Measurements from ENCODE around the gene SOX15. TPM values are rescaled to one million over a fixed set of nuclear protein-coding genes. Genes with fewer than 3 reads are reported as not detected.

SOX15 gene
- total and polyA plus RNA-seq, 2 of the 13 experiments (the other 11 are each of a cell fraction or from before 2014, with no cell fraction given), result 0.07 to 0.18 TPM

DNA sequence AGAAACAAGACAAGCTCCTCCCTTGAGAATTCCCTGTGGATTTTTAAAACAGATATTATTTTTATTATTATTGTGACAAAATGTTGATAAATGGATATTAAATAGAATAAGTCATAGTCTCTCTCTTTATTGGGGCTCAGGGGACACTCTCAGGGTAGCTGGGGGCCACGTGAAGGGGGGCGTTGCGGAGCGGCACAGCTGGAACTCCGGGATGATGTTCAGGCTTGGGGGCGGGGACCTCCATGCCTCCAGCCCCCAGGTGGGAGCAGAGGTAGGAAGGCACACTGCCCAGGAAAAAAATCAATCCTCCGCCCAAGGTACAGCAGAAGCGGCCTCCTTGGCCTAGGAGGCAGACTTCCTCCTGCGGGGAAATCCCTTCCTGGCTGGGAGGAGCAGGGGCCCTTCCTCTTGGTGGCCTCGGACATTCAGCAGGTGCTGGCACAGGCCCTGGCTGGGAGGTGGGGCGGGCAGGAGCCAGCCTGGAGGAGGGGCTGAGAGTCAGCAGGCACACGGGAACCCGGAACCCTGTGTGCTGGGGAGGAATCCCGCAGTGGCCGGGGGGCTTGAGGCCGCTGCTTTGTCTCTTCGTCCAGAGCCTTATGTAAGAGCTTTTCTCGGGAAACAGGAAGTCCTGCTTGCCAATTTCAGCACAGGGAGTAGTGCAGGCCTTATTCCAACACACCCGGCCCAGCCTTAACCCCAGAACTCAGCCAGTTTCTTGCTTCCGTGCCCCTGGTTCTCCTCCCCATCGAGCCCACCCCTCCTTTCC, 31.9 kb downstream of the SOX15 start (continued):
- TF ChIP-seq, protein P1, sequence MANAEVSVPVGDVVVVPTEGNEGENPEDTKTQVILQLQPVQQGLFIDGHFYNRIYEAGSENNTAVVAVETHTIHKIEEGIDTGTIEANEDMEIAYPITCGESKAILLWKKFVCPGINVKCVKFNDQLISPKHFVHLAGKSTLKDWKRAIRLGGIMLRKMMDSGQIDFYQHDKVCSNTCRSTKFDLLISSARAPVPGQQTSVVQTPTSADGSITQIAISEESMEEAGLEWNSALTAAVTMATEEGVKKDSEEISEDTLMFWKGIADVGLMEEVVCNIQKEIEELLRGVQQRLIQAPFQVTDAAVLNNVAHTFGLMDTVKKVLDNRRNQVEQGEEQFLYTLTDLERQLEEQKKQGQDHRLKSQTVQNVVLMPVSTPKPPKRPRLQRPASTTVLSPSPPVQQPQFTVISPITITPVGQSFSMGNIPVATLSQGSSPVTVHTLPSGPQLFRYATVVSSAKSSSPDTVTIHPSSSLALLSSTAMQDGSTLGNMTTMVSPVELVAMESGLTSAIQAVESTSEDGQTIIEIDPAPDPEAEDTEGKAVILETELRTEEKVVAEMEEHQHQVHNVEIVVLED (CRISPR knock-in tag; IDR thresholded peaks at IDR 0.05; ENCODE audit: borderline replicate concordance), result 0 out of 2 replicates have a peak, but pooled peaks have one; percentile 14
- TF ChIP-seq ZNF557 (CRISPR knock-in tag; IDR thresholded peaks at IDR 0.05) (no peak), ELF3 (CRISPR knock-in tag; IDR thresholded peaks at IDR 0.05) (peak; percentile 89; the same call in 1 of the 2 replicates), SMAD9 (CRISPR knock-in tag; IDR thresholded peaks at IDR 0.05) (no peak), CEBPG (CRISPR knock-in tag; IDR thresholded peaks at IDR 0.05) (0 out of 2 replicates have a peak, but pooled peaks have one; percentile 4), NFE2 (CRISPR knock-in tag; IDR thresholded peaks at IDR 0.05) (no peak), HDAC1 (CRISPR knock-in tag; IDR thresholded peaks at IDR 0.05) (peak; percentile 43; the same call in 1 of the 2 replicates), ZNF773 (CRISPR knock-in tag; IDR thresholded peaks at IDR 0.05; ENCODE audit: borderline replicate concordance) (no peak), DPF2 (CRISPR knock-in tag; IDR thresholded peaks at IDR 0.05; ENCODE audit: borderline replicate concordance, low read depth) (0 out of 2 replicates have a peak, but pooled peaks have one; percentile 13), ZNF83 (CRISPR knock-in tag; IDR thresholded peaks at IDR 0.05; ENCODE audit: borderline replicate concordance) (no peak), GATAD2A (CRISPR knock-in tag; IDR thresholded peaks at IDR 0.05) (peak; percentile 61; the same call in 1 of the 2 replicates), ZNF263 (CRISPR knock-in tag; IDR thresholded peaks at IDR 0.05) (peak; percentile 70), ZNF792 (CRISPR knock-in tag; IDR thresholded peaks at IDR 0.05) (peak; percentile 50; the same call in 1 of the 2 replicates), ZNF160 (CRISPR knock-in tag; IDR thresholded peaks at IDR 0.05) (no peak)
- TF ChIP-seq, protein P2, sequence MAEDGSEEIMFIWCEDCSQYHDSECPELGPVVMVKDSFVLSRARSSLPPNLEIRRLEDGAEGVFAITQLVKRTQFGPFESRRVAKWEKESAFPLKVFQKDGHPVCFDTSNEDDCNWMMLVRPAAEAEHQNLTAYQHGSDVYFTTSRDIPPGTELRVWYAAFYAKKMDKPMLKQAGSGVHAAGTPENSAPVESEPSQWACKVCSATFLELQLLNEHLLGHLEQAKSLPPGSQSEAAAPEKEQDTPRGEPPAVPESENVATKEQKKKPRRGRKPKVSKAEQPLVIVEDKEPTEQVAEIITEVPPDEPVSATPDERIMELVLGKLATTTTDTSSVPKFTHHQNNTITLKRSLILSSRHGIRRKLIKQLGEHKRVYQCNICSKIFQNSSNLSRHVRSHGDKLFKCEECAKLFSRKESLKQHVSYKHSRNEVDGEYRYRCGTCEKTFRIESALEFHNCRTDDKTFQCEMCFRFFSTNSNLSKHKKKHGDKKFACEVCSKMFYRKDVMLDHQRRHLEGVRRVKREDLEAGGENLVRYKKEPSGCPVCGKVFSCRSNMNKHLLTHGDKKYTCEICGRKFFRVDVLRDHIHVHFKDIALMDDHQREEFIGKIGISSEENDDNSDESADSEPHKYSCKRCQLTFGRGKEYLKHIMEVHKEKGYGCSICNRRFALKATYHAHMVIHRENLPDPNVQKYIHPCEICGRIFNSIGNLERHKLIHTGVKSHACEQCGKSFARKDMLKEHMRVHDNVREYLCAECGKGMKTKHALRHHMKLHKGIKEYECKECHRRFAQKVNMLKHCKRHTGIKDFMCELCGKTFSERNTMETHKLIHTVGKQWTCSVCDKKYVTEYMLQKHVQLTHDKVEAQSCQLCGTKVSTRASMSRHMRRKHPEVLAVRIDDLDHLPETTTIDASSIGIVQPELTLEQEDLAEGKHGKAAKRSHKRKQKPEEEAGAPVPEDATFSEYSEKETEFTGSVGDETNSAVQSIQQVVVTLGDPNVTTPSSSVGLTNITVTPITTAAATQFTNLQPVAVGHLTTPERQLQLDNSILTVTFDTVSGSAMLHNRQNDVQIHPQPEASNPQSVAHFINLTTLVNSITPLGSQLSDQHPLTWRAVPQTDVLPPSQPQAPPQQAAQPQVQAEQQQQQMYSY (CRISPR knock-in tag; IDR thresholded peaks at IDR 0.05), result no peak
- TF ChIP-seq, protein P3, sequence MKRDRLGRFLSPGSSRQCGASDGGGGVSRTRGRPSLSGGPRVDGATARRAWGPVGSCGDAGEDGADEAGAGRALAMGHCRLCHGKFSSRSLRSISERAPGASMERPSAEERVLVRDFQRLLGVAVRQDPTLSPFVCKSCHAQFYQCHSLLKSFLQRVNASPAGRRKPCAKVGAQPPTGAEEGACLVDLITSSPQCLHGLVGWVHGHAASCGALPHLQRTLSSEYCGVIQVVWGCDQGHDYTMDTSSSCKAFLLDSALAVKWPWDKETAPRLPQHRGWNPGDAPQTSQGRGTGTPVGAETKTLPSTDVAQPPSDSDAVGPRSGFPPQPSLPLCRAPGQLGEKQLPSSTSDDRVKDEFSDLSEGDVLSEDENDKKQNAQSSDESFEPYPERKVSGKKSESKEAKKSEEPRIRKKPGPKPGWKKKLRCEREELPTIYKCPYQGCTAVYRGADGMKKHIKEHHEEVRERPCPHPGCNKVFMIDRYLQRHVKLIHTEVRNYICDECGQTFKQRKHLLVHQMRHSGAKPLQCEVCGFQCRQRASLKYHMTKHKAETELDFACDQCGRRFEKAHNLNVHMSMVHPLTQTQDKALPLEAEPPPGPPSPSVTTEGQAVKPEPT (CRISPR knock-in tag; IDR thresholded peaks at IDR 0.05; ENCODE audit: low read depth), result peak; percentile 57; the same call in 1 of the 2 replicates
- TF ChIP-seq, protein P4, sequence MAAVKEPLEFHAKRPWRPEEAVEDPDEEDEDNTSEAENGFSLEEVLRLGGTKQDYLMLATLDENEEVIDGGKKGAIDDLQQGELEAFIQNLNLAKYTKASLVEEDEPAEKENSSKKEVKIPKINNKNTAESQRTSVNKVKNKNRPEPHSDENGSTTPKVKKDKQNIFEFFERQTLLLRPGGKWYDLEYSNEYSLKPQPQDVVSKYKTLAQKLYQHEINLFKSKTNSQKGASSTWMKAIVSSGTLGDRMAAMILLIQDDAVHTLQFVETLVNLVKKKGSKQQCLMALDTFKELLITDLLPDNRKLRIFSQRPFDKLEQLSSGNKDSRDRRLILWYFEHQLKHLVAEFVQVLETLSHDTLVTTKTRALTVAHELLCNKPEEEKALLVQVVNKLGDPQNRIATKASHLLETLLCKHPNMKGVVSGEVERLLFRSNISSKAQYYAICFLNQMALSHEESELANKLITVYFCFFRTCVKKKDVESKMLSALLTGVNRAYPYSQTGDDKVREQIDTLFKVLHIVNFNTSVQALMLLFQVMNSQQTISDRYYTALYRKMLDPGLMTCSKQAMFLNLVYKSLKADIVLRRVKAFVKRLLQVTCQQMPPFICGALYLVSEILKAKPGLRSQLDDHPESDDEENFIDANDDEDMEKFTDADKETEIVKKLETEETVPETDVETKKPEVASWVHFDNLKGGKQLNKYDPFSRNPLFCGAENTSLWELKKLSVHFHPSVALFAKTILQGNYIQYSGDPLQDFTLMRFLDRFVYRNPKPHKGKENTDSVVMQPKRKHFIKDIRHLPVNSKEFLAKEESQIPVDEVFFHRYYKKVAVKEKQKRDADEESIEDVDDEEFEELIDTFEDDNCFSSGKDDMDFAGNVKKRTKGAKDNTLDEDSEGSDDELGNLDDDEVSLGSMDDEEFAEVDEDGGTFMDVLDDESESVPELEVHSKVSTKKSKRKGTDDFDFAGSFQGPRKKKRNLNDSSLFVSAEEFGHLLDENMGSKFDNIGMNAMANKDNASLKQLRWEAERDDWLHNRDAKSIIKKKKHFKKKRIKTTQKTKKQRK (IDR thresholded peaks at IDR 0.05; ENCODE audit: low read length), result no peak
- TF ChIP-seq, protein P5, sequence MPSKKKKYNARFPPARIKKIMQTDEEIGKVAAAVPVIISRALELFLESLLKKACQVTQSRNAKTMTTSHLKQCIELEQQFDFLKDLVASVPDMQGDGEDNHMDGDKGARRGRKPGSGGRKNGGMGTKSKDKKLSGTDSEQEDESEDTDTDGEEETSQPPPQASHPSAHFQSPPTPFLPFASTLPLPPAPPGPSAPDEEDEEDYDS (CRISPR knock-in tag; IDR thresholded peaks at IDR 0.05), result peak; percentile 33; the same call in 1 of the 2 replicates

Data from HepG2 (cell line).